Left ventricle myocardium inferior (tissue), 1 donor: Measurements from ENCODE around the gene ANGPTL8. TPM values are rescaled to one million over a fixed set of nuclear protein-coding genes. Genes with fewer than 3 reads are reported as not detected.

Experiments used
- DNase-seq: peaks from one replicate; pipeline ENCODE4 v3.0.0-alpha.2; 2020
- H3K27ac ChIP-seq: fragments of 200-600 bp; replicated peaks from 2 replicates; pipeline ENCODE4 v1.8.0; 2021
- H3K27me3 ChIP-seq: fragments of 200-600 bp; 2 replicates; pipeline ENCODE4 v1.8.0; 2021; ENCODE audit warnings: low read depth
- H3K36me3 ChIP-seq: fragments of 200-600 bp; 2 replicates; pipeline ENCODE4 v1.8.0; 2021
- H3K4me1 ChIP-seq: fragments of 200-600 bp; 2 replicates; pipeline ENCODE4 v1.8.0; 2021
- H3K4me3 ChIP-seq: fragments of 200-600 bp; 2 replicates; pipeline ENCODE4 v1.8.0; 2021; ENCODE audit warnings: mild to moderate bottlenecking, moderate library complexity
- H3K9me3 ChIP-seq: fragments of 200-600 bp; replicated peaks from 2 replicates; pipeline ENCODE4 v1.8.0; 2021
- CTCF ChIP-seq: fragments of 200-600 bp; IDR thresholded peaks from 2 replicates; pipeline ENCODE4 v1.8.0; 2021; ENCODE audit warnings: antibody characterized with exemption, mild to moderate bottlenecking, borderline replicate concordance
- intact Hi-C: fragments of 100-400 bp; cut with micrococcal nuclease; formaldehyde crosslinking; loops from one replicate; pipeline ENCODE4 v1.11.0; 2022
- total RNA-seq: library from RNA; stranded (reverse); fragmentation: NEBNext Ultra II Directional; extraction: Animal tissue kit (Norgen Biotek cat#: 25700); gene quantifications from one replicate; pipeline ENCODE4 v1.2.1, GENCODE V29; 2021
- donor health status: DM: no; HTN: yes; CAD: no; lungs with severe emphysema.

The ANGPTL8 gene
- total RNA-seq, 1 donor from 2014 or later, result not detected

- Histone ChIP-seq H3K4me3 (no peak overlapping the region), H3K9me3 (no peaks in the 10 kb centered on the region), H3K27ac (peak overlapping the region; percentile 92), H3K27me3 (no peaks in the 10 kb centered on the region), H3K4me1 (peaks cover 42% of the 10 kb centered on the region), H3K36me3 (no peaks in the 10 kb centered on the region)
- intact Hi-C loops, result no loop called here
- TF ChIP-seq CTCF, result no peak
- DNase-seq, result no peak
Observed at GRCh38 chr19:11269408-11269807, 30.0 kb downstream of the ANGPTL8 start.

GRCh38 chr19:11273296-11273695 lies 33.9 kb downstream of the ANGPTL8 start:
- no peak for TF ChIP-seq CTCF
- Histone ChIP-seq H3K4me1 (peaks cover 24% of the 10 kb centered on the region), H3K9me3 (no peaks in the 10 kb centered on the region), H3K36me3 (no peaks in the 10 kb centered on the region), H3K27ac (peak overlapping the region; percentile 77), H3K4me3 (no peak overlapping the region), H3K27me3 (no peaks in the 10 kb centered on the region)
- no peak for DNase-seq
- intact Hi-C loops, result no loop called here

GRCh38 chr19:11273989-11274388 lies 34.6 kb downstream of the ANGPTL8 start:
- H3K36me3 ChIP-seq, result no peaks in the 10 kb centered on the region
- intact Hi-C loops, result no loop called here
- no peak for DNase-seq
- H3K4me3 ChIP-seq, result no peak overlapping the region
- no peak for TF ChIP-seq CTCF
- H3K27ac ChIP-seq, result no peak overlapping the region
- no peaks in the 10 kb centered on the region for H3K27me3 ChIP-seq
- H3K9me3 ChIP-seq, result no peaks in the 10 kb centered on the region
- peaks cover 23% of the 10 kb centered on the region for H3K4me1 ChIP-seq

GRCh38 chr19:11274533-11275086 lies 35.2 kb downstream of the ANGPTL8 start:
- Histone ChIP-seq H3K36me3 (no peaks in the 10 kb centered on the region), H3K9me3 (no peaks in the 10 kb centered on the region), H3K27me3 (no peaks in the 10 kb centered on the region), H3K27ac (no peak overlapping the region), H3K4me1 (peaks cover 23% of the 10 kb centered on the region), H3K4me3 (no peak overlapping the region)
- intact Hi-C loops, result no loop called here
- DNase-seq, result no peak
- no peak for TF ChIP-seq CTCF

- H3K4me3 ChIP-seq, result no peak overlapping the region
- no peak for TF ChIP-seq CTCF
- peak overlapping the region; percentile 51 for H3K27ac ChIP-seq
- H3K36me3 ChIP-seq, result no peaks in the 10 kb centered on the region
- H3K27me3 ChIP-seq, result no peaks in the 10 kb centered on the region
- peaks cover 20% of the 10 kb centered on the region for H3K4me1 ChIP-seq
- no peak for DNase-seq
- intact Hi-C loops, result no loop called here
- H3K9me3 ChIP-seq, result no peaks in the 10 kb centered on the region
Observed at GRCh38 chr19:11278670-11279069, 39.3 kb downstream of the ANGPTL8 start.
